GM12874 (cell line): ENCODE data around the gene CCDC38.

Experiments
- CTCF ChIP-seq: IDR thresholded peaks from 2 replicates; pipeline ENCODE4 v1.5.1; 2011; ENCODE audit warnings: low read depth, mild to moderate bottlenecking, control low read depth, low read length, moderate library complexity; ENCODE audit not compliant: insufficient read depth

Gene CCDC38

GRCh38 chr12:95942524-95943329 lies at the start of gene CCDC38:
Gene CCDC38, minus strand, starts transcription at chr12:95942614. Its CDS starts 6,105 bp downstream, at chr12:95936509.
- TF ChIP-seq CTCF = no peak

- no peak for TF ChIP-seq CTCF
Measured at GRCh38 chr12:95990136-95990535, 47.7 kb upstream of the CCDC38 start.

GRCh38 chr12:95989504-95990123 lies 47.2 kb upstream of the CCDC38 start:
- no peak for TF ChIP-seq CTCF

GRCh38 chr12:95988506-95989275 lies 46.3 kb upstream of the CCDC38 start:
- no peak for TF ChIP-seq CTCF

- TF ChIP-seq CTCF = no peak
Measured at GRCh38 chr12:95986635-95987570, 44.5 kb upstream of the CCDC38 start.

- no peak for TF ChIP-seq CTCF
Measured at GRCh38 chr12:95984682-95985081, 42.3 kb upstream of the CCDC38 start.

GRCh38 chr12:95982602-95983001 lies 40.2 kb upstream of the CCDC38 start:
- TF ChIP-seq CTCF = no peak
